ENCODE data around the gene TMEM86A. TPM values are rescaled to one million over a fixed set of nuclear protein-coding genes. Genes with fewer than 3 reads are reported as not detected.
"Not testable (repeated sequence)": the region's sequence is repeated elsewhere in the genome, so short reads cannot be mapped to it uniquely, and the experiment has no call there.

TMEM86A gene
- total RNA-seq, 2 donors from 2014 or later, result 4.7 to 5.6 TPM

DNA sequence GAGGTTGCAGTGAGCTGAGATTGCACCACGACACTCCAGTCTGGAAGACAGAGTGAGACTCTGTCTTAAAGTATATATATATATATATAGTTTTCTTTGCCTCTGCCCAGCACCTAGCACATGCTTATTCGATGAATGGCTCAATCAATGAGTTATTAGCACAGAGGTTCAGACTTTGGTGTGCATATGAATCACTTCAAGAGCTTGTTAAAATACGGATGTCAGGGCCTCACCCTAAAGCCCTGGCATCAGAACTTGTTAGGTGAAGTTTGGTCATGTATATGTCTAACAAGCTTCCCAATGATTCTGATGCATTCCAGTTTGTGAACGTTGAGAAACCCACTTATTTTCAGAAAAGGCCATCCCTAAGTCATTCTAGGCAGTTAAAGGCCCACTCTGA, 21.8 kb upstream of the TMEM86A start:
- 71 to 83% methylated on average over 4 of the region's 4 CpGs for WGBS, 2 donors
- TF ChIP-seq POLR2A (IDR thresholded peaks at IDR 0.05) (no peak), CTCF (IDR thresholded peaks at IDR 0.05) (no peak)
- intact Hi-C loops (cut with DNase I), result no loop called here
- Histone ChIP-seq H3K36me3 (replicated peaks in 1 of 2; ENCODE audit: insufficient read depth in 1 of 2, low read depth in 2 of 2) (no peaks in the 10 kb centered on the region), H3K27ac (no peak overlapping the region), H3K27me3 (no peaks in the 10 kb centered on the region), H3K9me3 (no peaks in the 10 kb centered on the region), H3K4me3 (no peak overlapping the region), H3K4me1 (no peaks in the 10 kb centered on the region)
- ATAC-seq, result no peak
- DNase-seq, result no peak

DNA sequence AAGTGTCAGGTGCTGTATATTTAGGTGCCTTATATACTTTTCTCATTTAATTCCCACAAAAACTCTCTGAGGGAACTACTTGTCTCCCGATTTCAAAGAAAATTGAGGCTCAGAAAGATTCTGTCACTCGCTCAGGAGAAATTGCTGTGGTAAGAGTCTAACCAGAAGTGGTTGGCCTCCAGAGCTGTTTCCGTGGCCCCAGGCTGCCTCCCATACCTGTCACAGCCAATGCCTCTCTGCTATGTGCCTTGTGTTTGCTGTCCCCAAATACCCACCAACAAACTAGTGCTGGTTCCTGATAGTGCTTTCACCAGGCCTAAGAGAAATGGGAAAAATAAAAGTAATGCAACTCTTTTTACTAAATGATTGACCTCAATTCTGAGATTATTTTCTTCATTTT, 21.0 kb upstream of the TMEM86A start:
- no peak for DNase-seq
- ATAC-seq, result no peak
- no peak overlapping the region for H3K27ac ChIP-seq

GRCh38 chr11:18681949-18682348, 16.6 kb upstream of the TMEM86A start:
- H3K27me3 ChIP-seq; H3K27ac ChIP-seq; DNase-seq; H3K4me3 ChIP-seq; ATAC-seq; H3K36me3 ChIP-seq (replicated peaks in 1 of 2; ENCODE audit: insufficient read depth in 1 of 2, low read depth in 2 of 2); intact Hi-C loops (cut with DNase I); H3K9me3 ChIP-seq: not testable (repeated sequence)
- WGBS, 2 donors, result 100% methylated on average over 1 of the region's 1 CpG
- H3K4me1 ChIP-seq, result peaks cover 21% of the 10 kb centered on the region

More for the DNA sequence above, 21.0 kb upstream of the TMEM86A start:
- no peaks in the 10 kb centered on the region for H3K27me3 ChIP-seq
- H3K4me3 ChIP-seq, result no peak overlapping the region
- intact Hi-C loops (cut with DNase I), result no loop called here
- WGBS, 2 donors, result 91 to 93% methylated on average over 3 of the region's 3 CpGs
- no peak for TF ChIP-seq POLR2A (IDR thresholded peaks at IDR 0.05)
- no peak for TF ChIP-seq CTCF (IDR thresholded peaks at IDR 0.05)
- H3K9me3 ChIP-seq, result no peaks in the 10 kb centered on the region
- no peaks in the 10 kb centered on the region for H3K4me1 ChIP-seq
- no peaks in the 10 kb centered on the region for H3K36me3 ChIP-seq (replicated peaks in 1 of 2; ENCODE audit: insufficient read depth in 1 of 2, low read depth in 2 of 2)

GRCh38 chr11:18682466-18682865, 16.1 kb upstream of the TMEM86A start:
- TF ChIP-seq CTCF (IDR thresholded peaks at IDR 0.05), result no peak
- TF ChIP-seq POLR2A (IDR thresholded peaks at IDR 0.05), result no peak
- no peak for ATAC-seq
- H3K4me3 ChIP-seq, result no peak overlapping the region
- H3K27me3 ChIP-seq, result no peaks in the 10 kb centered on the region
- intact Hi-C loops (cut with DNase I), result no loop called here
- H3K36me3 ChIP-seq (replicated peaks in 1 of 2; ENCODE audit: insufficient read depth in 1 of 2, low read depth in 2 of 2), result no peaks in the 10 kb centered on the region
- peaks cover 21% of the 10 kb centered on the region for H3K4me1 ChIP-seq
- DNase-seq, result no peak
- H3K27ac ChIP-seq, result no peak overlapping the region
- 96 to 98% methylated on average over 3 of the region's 3 CpGs for WGBS, 2 donors
- no peaks in the 10 kb centered on the region for H3K9me3 ChIP-seq

GRCh38 chr11:18684267-18684666, 14.3 kb upstream of the TMEM86A start:
- intact Hi-C loops (cut with DNase I), result no loop called here
- ATAC-seq, result peak; percentile 21
- no peak for DNase-seq
- WGBS, 2 donors, result 24 to 29% methylated on average over 1 of the region's 1 CpG
- H3K36me3 ChIP-seq (replicated peaks in 1 of 2; ENCODE audit: insufficient read depth in 1 of 2, low read depth in 2 of 2), result no peaks in the 10 kb centered on the region
- H3K27me3 ChIP-seq, result no peaks in the 10 kb centered on the region
- H3K4me1 ChIP-seq, result peaks cover 21% of the 10 kb centered on the region
- TF ChIP-seq CTCF (IDR thresholded peaks at IDR 0.05), result no peak
- TF ChIP-seq POLR2A (IDR thresholded peaks at IDR 0.05), result no peak
- H3K4me3 ChIP-seq, result no peak overlapping the region
- no peaks in the 10 kb centered on the region for H3K9me3 ChIP-seq
- H3K27ac ChIP-seq, result peak overlapping the region in 1 of 4 donors; percentile 11

DNA sequence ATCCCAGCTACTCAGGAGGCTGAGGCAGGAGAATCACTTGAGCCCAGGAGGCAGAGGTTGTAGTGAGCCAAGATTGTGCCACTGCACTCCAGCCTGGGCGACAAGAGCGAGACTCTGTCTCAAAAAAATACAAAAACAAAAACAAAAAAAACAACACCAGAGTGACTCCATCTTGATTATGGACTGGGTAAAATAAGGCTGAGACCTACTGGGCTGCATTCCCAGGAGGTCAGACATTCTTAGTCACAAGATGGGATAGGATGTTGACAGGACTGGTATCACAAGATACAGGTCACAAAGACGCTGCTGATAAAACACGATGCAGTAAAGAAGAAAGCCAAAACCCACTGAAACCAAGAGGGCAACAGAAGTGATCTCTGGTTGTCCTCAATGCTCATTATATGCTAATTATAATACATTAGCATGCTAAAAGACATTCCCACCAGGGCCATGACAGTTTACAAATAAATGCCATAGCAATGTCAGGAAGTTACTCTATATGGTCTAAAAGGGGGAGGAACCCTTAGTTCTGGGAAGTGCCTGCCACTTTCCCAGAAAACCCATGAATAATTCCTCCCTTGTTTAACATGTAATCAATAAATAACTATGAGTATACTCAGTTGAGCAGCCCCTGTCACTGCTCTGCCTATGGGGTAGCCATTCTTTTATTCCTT, 7.0 kb upstream of the TMEM86A start:
- H3K27me3 ChIP-seq; H3K4me1 ChIP-seq; H3K4me3 ChIP-seq; ATAC-seq; H3K36me3 ChIP-seq (replicated peaks in 1 of 2; ENCODE audit: insufficient read depth in 1 of 2, low read depth in 2 of 2); intact Hi-C loops (cut with DNase I); DNase-seq; H3K27ac ChIP-seq; H3K9me3 ChIP-seq: not testable (repeated sequence)
- WGBS, 2 donors, result 55 to 63% methylated on average over 4 of the region's 4 CpGs

Measured in body of pancreas (tissue), 4 donors.